Naive thymus-derived CD4-positive, alpha-beta T cell (primary cell): ENCODE data around the gene MMP17. TPM values are rescaled to one million over a fixed set of nuclear protein-coding genes. Genes with fewer than 3 reads are reported as not detected.
A peak's percentile ranks its signal among the peaks of the same experiment; 100 is the strongest.

Source experiments
- ATAC-seq: fragments of 150-1000 bp; cut with Tn5 transposase; 2 replicates; pipeline ENCODE4 v1.10.0; 2021; ENCODE audit warnings: mild to moderate bottlenecking, moderate library complexity
- CTCF ChIA-PET: fragments of 350-600 bp; sonication (Branson Sonifier 250); formaldehyde crosslinking; loops from one replicate; lab custom pipeline; 2021; ENCODE audit warnings: antibody characterized with exemption; lab: Charles Lee
- POLR2A ChIA-PET: fragments of 350-600 bp; sonication (Branson Sonifier 250); formaldehyde crosslinking; loops from one replicate; lab custom pipeline; 2021; ENCODE audit warnings: antibody characterized with exemption, inconsistent platforms; lab: Charles Lee
- DNase-seq, 9 donors: peaks; one replicate each; pipeline versions ENCODE4 v3.0.0 to v3.0.0-alpha.2; 2020 to 2022; ENCODE audit warnings: mixed read lengths in 1 of 9
- H3K27ac ChIP-seq: one replicate; pipeline ENCODE4 v1.7.0; 2013; ENCODE audit warnings: mild to moderate bottlenecking, low read depth, low read length, moderate library complexity
- H3K27me3 ChIP-seq, 2 donors: one replicate each; pipeline ENCODE4 v1.7.0; 2013; ENCODE audit warnings: low read length in 2 of 2, mild to moderate bottlenecking in 2 of 2, moderate library complexity in 2 of 2; ENCODE audit not compliant: control insufficient read depth in 2 of 2, insufficient read depth in 2 of 2
- H3K36me3 ChIP-seq, 3 experiments: 1 replicate in 2 of 3; 2 replicates in 1 of 3; pipeline ENCODE4 v1.7.0; 2013; ENCODE audit warnings: low read length in 3 of 3, mild to moderate bottlenecking in 3 of 3, moderate library complexity in 1 of 3; ENCODE audit not compliant: insufficient read depth in 3 of 3, control insufficient read depth in 2 of 3
- H3K4me1 ChIP-seq, 2 donors: one replicate each; pipeline ENCODE4 v1.7.0; 2013; ENCODE audit warnings: low read length in 2 of 2, mild to moderate bottlenecking in 2 of 2, moderate library complexity in 1 of 2; ENCODE audit not compliant: control insufficient read depth in 2 of 2, insufficient read depth in 2 of 2
- H3K4me3 ChIP-seq: 2 replicates; pipeline ENCODE4 v1.7.0; 2013; ENCODE audit warnings: mild to moderate bottlenecking, low read length
- H3K9me3 ChIP-seq, 3 experiments: 1 replicate in 2 of 3; 2 replicates in 1 of 3; pipeline ENCODE4 v1.7.0; 2013; ENCODE audit warnings: low read length in 3 of 3; ENCODE audit not compliant: control insufficient read depth in 2 of 3
- H3K27ac Mint-ChIP-seq, 9 donors: one replicate each; pipeline ENCODE4 v1.8.0; 2020 to 2022; ENCODE audit warnings: mixed read lengths in 9 of 9, mild to moderate bottlenecking in 8 of 9, moderate library complexity in 5 of 9, inconsistent platforms in 2 of 9
- H3K27me3 Mint-ChIP-seq, 5 donors: one replicate each; pipeline ENCODE4 v1.8.0; 2021 to 2022; ENCODE audit warnings: mixed read lengths in 5 of 5, mild to moderate bottlenecking in 1 of 5
- H3K36me3 Mint-ChIP-seq, 5 donors: one replicate each; pipeline ENCODE4 v1.8.0; 2020 to 2022; ENCODE audit warnings: mixed read lengths in 5 of 5, mild to moderate bottlenecking in 3 of 5, inconsistent platforms in 1 of 5
- H3K4me1 Mint-ChIP-seq, 7 donors: one replicate each; pipeline ENCODE4 v1.8.0; 2020 to 2022; ENCODE audit warnings: mixed read lengths in 7 of 7, mild to moderate bottlenecking in 3 of 7, inconsistent platforms in 1 of 7
- H3K4me3 Mint-ChIP-seq, 10 donors: one replicate each; pipeline ENCODE4 v1.8.0; 2020 to 2022; ENCODE audit warnings: mild to moderate bottlenecking in 10 of 10, mixed read lengths in 10 of 10, moderate library complexity in 6 of 10, inconsistent platforms in 2 of 10
- H3K9me3 Mint-ChIP-seq, 11 donors: one replicate each; pipeline ENCODE4 v1.8.0; 2020 to 2022; ENCODE audit warnings: mixed read lengths in 11 of 11, mild to moderate bottlenecking in 4 of 11, inconsistent platforms in 1 of 11, moderate library complexity in 1 of 11
- intact Hi-C, 2 donors: fragments of 100-400 bp; cut with micrococcal nuclease; formaldehyde crosslinking; loops; one replicate each; pipeline ENCODE4 v1.15.1; 2023
- polyA plus RNA-seq, 2 donors: library from polyadenylated mRNA; unstranded; fragments of 300-500 nt; fragmentation: Illumina TruSeq; gene quantifications; one replicate each; pipeline ENCODE4 v1.2.3, GENCODE V29; 2021
- total RNA-seq, 6 experiments: library from RNA in 5 of 6; stranded (reverse) in 5 of 6; gene quantifications; 1 replicate in 5 of 6; 2 replicates in 1 of 6; pipeline ENCODE4 v1.2.3 and lab custom pipeline; 2021 to 2026

The MMP17 gene
- total and polyA plus RNA-seq, 7 experiments from 2014 or later = 1.1 to 9.3 TPM; not detected in 5

DNA sequence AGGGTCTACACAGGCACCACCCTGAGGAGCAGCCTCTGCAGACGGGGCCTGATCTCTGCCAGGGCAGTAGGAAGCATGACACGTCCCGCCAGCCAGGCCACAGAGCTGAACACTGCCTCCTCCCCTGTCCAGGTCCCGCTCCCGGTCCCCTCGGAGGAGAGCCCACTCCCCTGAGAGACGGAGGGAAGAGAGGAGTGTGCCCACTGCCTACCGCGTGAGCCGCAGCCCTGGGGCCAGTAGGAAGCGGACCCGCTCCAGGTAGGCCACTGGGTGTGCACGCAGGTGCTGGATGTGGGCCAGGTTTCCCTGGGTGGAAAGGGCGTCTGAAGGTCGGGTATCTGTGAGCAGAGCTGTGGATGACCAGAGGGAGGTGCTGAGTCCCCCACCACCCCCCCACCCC, 41.9 kb upstream of the MMP17 start:
- H3K4me1 ChIP-seq = no peaks in the 10 kb centered on the region
- no peak overlapping the region for H3K27ac ChIP-seq
- no peaks in the 10 kb centered on the region for H3K27me3 ChIP-seq
- H3K4me3 ChIP-seq = no peak overlapping the region
- CTCF ChIA-PET = no interaction called here
- H3K27me3 Mint-ChIP-seq = no peaks in the 10 kb centered on the region
- H3K9me3 Mint-ChIP-seq = no peaks in the 10 kb centered on the region
- no peaks in the 10 kb centered on the region for H3K9me3 ChIP-seq
- DNase-seq (no peak), ATAC-seq (no peak)
- H3K4me3 Mint-ChIP-seq = no peak overlapping the region
- H3K4me1 Mint-ChIP-seq = peaks cover 0 to 3% (median 0%) of the 10 kb centered on the region in 7 donors
- intact Hi-C loops = no loop called here
- POLR2A ChIA-PET = no interaction called here
- H3K36me3 Mint-ChIP-seq = peaks cover 4 to 47% (median 18%) of the 10 kb centered on the region in 5 donors
- peak overlapping the region in 1 of 9 donors; percentile 38 for H3K27ac Mint-ChIP-seq
- H3K36me3 ChIP-seq = peaks cover 3 to 77% (median 11%) of the 10 kb centered on the region in 3 experiments

DNA sequence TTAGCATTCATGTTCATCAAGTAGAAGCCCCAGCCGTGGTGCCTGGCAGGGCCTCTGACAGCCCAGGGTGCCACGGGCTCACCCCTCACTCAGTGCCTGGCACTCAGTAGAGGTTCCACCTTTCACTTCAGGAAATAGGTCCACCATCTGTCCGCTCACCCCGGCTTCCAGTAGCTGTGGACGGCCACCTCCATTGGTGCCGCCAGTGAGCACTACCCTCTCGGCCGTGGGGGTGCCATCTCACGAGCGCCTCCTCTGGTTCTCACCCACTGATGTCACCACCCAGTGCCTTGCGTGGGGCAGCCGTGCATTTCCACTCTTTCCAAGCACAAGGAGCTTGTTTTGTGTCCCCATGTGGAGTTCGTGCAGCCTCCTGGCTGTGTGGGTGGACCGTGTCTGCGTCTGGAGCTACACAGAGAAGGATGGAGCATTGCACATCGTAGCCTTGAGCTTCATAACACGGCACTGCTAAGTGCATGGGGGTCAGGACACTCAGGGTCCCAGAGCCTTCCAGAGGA, 41.0 kb upstream of the MMP17 start:
- H3K4me3 Mint-ChIP-seq = no peak overlapping the region
- Histone ChIP-seq H3K4me1 (no peaks in the 10 kb centered on the region), H3K4me3 (no peak overlapping the region), H3K27me3 (no peaks in the 10 kb centered on the region), H3K36me3 (peaks cover 3 to 80% (median 7%) of the 10 kb centered on the region in 3 experiments), H3K9me3 (no peaks in the 10 kb centered on the region), H3K27ac (no peak overlapping the region)
- DNase-seq (no peak), ATAC-seq (no peak)
- ChIA-PET POLR2A (no interaction called here), CTCF (interaction anchor here (0.6 kb wide), 1 partner anchor 983 kb away, joined by 3 read pairs; no protein-coding TSS in a partner anchor)
- intact Hi-C loops = no loop called here
- H3K27ac Mint-ChIP-seq = no peak overlapping the region
- no peaks in the 10 kb centered on the region for H3K27me3 Mint-ChIP-seq
- peaks cover 0 to 3% (median 0%) of the 10 kb centered on the region in 7 donors for H3K4me1 Mint-ChIP-seq
- H3K36me3 Mint-ChIP-seq = peaks cover 4 to 48% (median 18%) of the 10 kb centered on the region in 5 donors
- no peaks in the 10 kb centered on the region for H3K9me3 Mint-ChIP-seq

DNA sequence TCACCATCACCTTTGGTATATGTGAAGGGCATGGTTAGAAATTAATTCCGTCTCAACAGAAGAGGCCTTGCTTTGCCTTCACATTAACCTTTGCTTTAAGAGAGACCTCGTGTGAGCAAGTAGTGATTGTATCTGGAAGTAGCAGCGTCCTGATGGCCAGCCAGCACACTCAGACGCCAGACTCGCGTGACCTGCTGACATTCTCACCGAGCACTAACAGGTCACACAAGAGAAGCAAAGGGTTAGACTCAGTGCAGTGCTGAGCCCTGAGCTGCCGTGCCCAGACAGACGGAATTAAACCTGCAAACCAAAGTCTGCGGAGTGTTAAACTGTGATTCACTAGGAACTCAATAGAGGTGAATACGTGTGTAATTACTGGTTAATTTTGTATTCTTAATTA, 40.1 kb upstream of the MMP17 start:
- peaks cover 4 to 54% (median 18%) of the 10 kb centered on the region in 5 donors for H3K36me3 Mint-ChIP-seq
- H3K27me3 Mint-ChIP-seq = no peaks in the 10 kb centered on the region
- no peaks in the 10 kb centered on the region for H3K9me3 ChIP-seq
- intact Hi-C loops = no loop called here
- ATAC-seq = no peak
- POLR2A ChIA-PET = no interaction called here
- H3K4me1 ChIP-seq = no peaks in the 10 kb centered on the region
- no peak for DNase-seq
- no peak overlapping the region for H3K27ac ChIP-seq
- H3K4me3 ChIP-seq = no peak overlapping the region
- peaks cover 0 to 3% (median 0%) of the 10 kb centered on the region in 7 donors for H3K4me1 Mint-ChIP-seq
- no peak overlapping the region for H3K4me3 Mint-ChIP-seq
- no peaks in the 10 kb centered on the region for H3K27me3 ChIP-seq
- no peaks in the 10 kb centered on the region for H3K9me3 Mint-ChIP-seq
- H3K27ac Mint-ChIP-seq = peak overlapping the region in 1 of 9 donors; percentile 10
- CTCF ChIA-PET = no interaction called here
- H3K36me3 ChIP-seq = peaks cover 3 to 87% (median 5%) of the 10 kb centered on the region in 3 experiments

DNA sequence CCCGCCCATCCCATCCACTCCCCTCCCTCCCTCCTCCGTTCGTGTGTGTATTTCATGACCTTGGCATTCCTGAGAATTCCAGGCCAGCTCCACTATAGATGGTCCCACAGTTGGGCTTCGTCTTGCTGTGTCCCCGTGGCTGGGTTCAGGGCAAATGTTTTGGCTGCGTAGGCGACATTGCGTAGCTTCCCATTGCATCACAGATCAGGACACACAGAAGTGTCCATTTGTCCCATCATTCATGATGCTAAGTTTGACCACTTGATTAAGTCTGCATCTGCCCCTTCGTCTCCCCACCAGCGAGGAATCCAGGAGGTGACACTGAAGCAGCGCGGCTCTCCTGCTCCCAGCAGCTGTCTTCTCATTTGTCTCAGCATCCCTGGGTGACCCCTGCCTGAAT, 38.6 kb upstream of the MMP17 start:
- Mint-ChIP-seq H3K27me3 (no peaks in the 10 kb centered on the region), H3K4me1 (peaks cover 0 to 3% (median 0%) of the 10 kb centered on the region in 7 donors), H3K4me3 (no peak overlapping the region), H3K27ac (peak overlapping the region in 1 of 9 donors; percentile 28), H3K9me3 (no peaks in the 10 kb centered on the region), H3K36me3 (peaks cover 4 to 58% (median 23%) of the 10 kb centered on the region in 5 donors)
- Histone ChIP-seq H3K36me3 (peaks cover 0 to 93% (median 3%) of the 10 kb centered on the region in 3 experiments), H3K4me3 (no peak overlapping the region), H3K4me1 (no peaks in the 10 kb centered on the region), H3K9me3 (no peaks in the 10 kb centered on the region), H3K27me3 (no peaks in the 10 kb centered on the region), H3K27ac (no peak overlapping the region)
- ChIA-PET CTCF (no interaction called here), POLR2A (no interaction called here)
- DNase-seq (no peak), ATAC-seq (no peak)
- intact Hi-C loops = no loop called here

DNA sequence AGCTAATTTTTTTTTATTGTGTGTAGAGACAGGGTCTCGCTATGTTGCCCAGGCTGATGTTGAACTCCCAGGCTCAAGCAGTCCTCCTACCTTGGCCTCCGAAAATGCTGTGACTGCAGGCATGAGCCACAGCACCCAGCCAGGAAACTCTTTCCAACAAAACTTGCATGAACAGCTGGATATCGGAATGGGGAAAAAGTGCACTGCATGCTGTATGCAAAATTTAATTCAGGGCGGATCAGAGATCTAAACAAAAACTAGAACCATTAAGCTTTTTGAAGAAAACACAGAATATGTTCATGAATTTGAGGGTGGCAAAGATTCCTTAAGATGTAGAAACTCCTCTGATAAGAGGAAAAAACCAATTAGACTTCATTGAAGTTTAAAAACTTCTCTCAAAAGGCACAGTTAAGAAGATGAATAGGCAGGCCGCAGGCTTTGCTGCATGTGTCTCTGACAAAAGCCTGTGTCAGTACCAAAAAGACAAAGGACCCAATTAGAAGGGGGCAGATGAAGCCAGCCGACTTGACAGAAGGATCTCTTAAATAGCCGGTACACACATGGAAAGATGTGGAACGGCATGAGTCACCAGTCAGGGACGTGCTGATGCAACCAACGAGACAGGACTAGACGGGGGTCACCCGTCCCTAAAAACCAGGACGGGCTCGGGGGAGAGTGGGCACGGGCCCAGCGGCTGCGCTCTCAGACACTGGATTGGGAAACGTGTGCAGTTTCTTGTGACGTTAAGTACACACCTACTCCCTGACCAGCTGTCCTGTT, 34.8 kb upstream of the MMP17 start:
- ChIA-PET POLR2A (no interaction called here), CTCF (no interaction called here)
- H3K27ac Mint-ChIP-seq = peak overlapping the region in 1 of 9 donors; percentile 22
- Histone ChIP-seq H3K4me3 (no peak overlapping the region), H3K27ac (no peak overlapping the region), H3K9me3 (no peaks in the 10 kb centered on the region), H3K4me1 (no peaks in the 10 kb centered on the region), H3K36me3 (peaks cover 3 to 85% (median 3%) of the 10 kb centered on the region in 3 experiments), H3K27me3 (no peaks in the 10 kb centered on the region)
- ATAC-seq (no peak), DNase-seq (no peak)
- peaks cover 0 to 3% (median 0%) of the 10 kb centered on the region in 11 donors for H3K9me3 Mint-ChIP-seq
- intact Hi-C loops = no loop called here
- peaks cover 4 to 49% (median 23%) of the 10 kb centered on the region in 5 donors for H3K36me3 Mint-ChIP-seq
- H3K4me3 Mint-ChIP-seq = no peak overlapping the region
- peaks cover 0 to 6% (median 0%) of the 10 kb centered on the region in 7 donors for H3K4me1 Mint-ChIP-seq
- H3K27me3 Mint-ChIP-seq = no peaks in the 10 kb centered on the region

DNA sequence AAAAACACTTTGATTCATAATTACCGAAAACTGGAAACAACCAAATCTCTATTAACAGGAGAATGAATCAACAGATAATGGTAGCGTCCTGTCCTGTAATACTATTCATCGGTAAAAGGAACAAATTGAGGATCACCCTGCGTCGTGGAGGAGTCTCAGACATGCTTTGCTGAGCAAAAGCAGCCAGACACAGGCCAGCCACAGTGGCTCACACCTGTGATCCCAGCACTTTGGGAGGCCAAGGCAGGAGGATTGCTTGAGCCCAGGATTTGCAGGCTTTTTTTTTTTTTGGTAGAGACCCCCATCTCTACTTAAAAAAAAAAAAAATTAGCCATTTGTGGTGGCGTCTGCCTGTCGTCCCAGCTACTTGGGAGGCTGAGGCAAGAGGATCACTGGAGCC, 34.1 kb upstream of the MMP17 start:
- no peak overlapping the region for H3K27ac ChIP-seq
- H3K36me3 ChIP-seq = peaks cover 1 to 85% (median 3%) of the 10 kb centered on the region in 3 experiments
- Mint-ChIP-seq H3K36me3 (peaks cover 4 to 49% (median 23%) of the 10 kb centered on the region in 5 donors), H3K9me3 (peaks cover 0 to 3% (median 0%) of the 10 kb centered on the region in 11 donors), H3K27me3 (no peaks in the 10 kb centered on the region), H3K27ac (no peak overlapping the region), H3K4me1 (peaks cover 0 to 6% (median 0%) of the 10 kb centered on the region in 7 donors), H3K4me3 (no peak overlapping the region)
- no peaks in the 10 kb centered on the region for H3K27me3 ChIP-seq
- no peak overlapping the region for H3K4me3 ChIP-seq
- CTCF ChIA-PET = no interaction called here
- no peaks in the 10 kb centered on the region for H3K4me1 ChIP-seq
- intact Hi-C loops = no loop called here
- ATAC-seq = no peak
- no peak for DNase-seq
- POLR2A ChIA-PET = no interaction called here
- no peaks in the 10 kb centered on the region for H3K9me3 ChIP-seq
